Smooth muscle cell (in vitro differentiated cells): ENCODE measurements around the gene KPNA2. TPM values are rescaled to one million over a fixed set of nuclear protein-coding genes. Genes with fewer than 3 reads are reported as not detected.
A peak's percentile ranks its signal among the peaks of the same experiment; 100 is the strongest.
"Not testable (repeated sequence)": the region's sequence is repeated elsewhere in the genome, so short reads cannot be mapped to it uniquely, and the experiment has no call there.

ENCODE experiments used
- DNase-seq: peaks from one replicate; lab custom pipeline; 2025; ENCODE audit not compliant: unreplicated experiment; lab: John Stamatoyannopoulos, UW
- H2AFZ ChIP-seq: fragments of 200-600 bp; sonication (generic); 2 replicates; pipeline ENCODE4 v1.6.0; 2016; ENCODE audit warnings: antibody characterized with exemption, low read depth, mild to moderate bottlenecking
- H3F3A ChIP-seq: fragments of 200-600 bp; sonication (generic); 2 replicates; pipeline ENCODE4 v1.6.0; 2017; ENCODE audit warnings: antibody characterized with exemption, low read depth
- H3K27ac ChIP-seq: fragments of 200-600 bp; sonication (generic); 2 replicates; pipeline ENCODE4 v1.5.1; 2016; ENCODE audit warnings: low read depth, mild to moderate bottlenecking
- H3K27me3 ChIP-seq: fragments of 200-600 bp; sonication (generic); 2 replicates; pipeline ENCODE4 v1.6.1; 2016; ENCODE audit warnings: low read depth, mild to moderate bottlenecking
- H3K36me3 ChIP-seq: fragments of 200-600 bp; sonication (generic); 2 replicates; pipeline ENCODE4 v1.5.1; 2016; ENCODE audit warnings: low read depth
- H3K4me1 ChIP-seq: fragments of 200-600 bp; sonication (generic); 2 replicates; pipeline ENCODE4 v1.5.1; 2016; ENCODE audit warnings: low read depth
- H3K4me2 ChIP-seq: fragments of 200-600 bp; sonication (generic); 2 replicates; pipeline ENCODE4 v1.6.0; 2016; ENCODE audit warnings: mild to moderate bottlenecking
- H3K4me3 ChIP-seq: fragments of 200-600 bp; sonication (generic); 2 replicates; pipeline ENCODE4 v1.5.1; 2016; ENCODE audit warnings: mild to moderate bottlenecking
- H3K79me2 ChIP-seq: fragments of 200-600 bp; sonication (generic); 2 replicates; pipeline ENCODE4 v1.6.0; 2016; ENCODE audit warnings: low read depth, mild to moderate bottlenecking
- H3K9ac ChIP-seq: fragments of 200-600 bp; sonication (generic); 2 replicates; pipeline ENCODE4 v1.6.0; 2016; ENCODE audit warnings: low read depth
- H3K9me3 ChIP-seq: fragments of 200-600 bp; sonication (generic); replicated peaks from 2 replicates; pipeline ENCODE4 v1.5.1; 2016; ENCODE audit warnings: low read depth
- H4K20me1 ChIP-seq: fragments of 200-600 bp; sonication (generic); 2 replicates; pipeline ENCODE4 v1.6.0; 2016; ENCODE audit warnings: low read depth
- CTCF ChIP-seq: fragments of 200-600 bp; sonication (generic); IDR thresholded peaks from 2 replicates; pipeline ENCODE4 v1.5.1; 2017; ENCODE audit warnings: borderline replicate concordance, mild to moderate bottlenecking, antibody characterized with exemption; ENCODE audit not compliant: insufficient read depth, poor library complexity, severe bottlenecking
- WGBS: methylation state at CpG from one replicate; pipeline ENCODE4 v1.1.7; 2016; ENCODE audit warnings: low lambda C conversion rate; 5-methylcytosine and 5-hydroxymethylcytosine counted together
- polyA plus RNA-seq: library from polyadenylated mRNA; unstranded; fragments of >200 nt; fragmentation: Nextera tagmentation; extraction: Ambion mirVana; gene quantifications from 2 replicates; pipeline ENCODE4 v1.2.1, GENCODE V29; 2016
- total RNA-seq: library from RNA; depleted of rRNA; stranded (reverse); fragments of >200 nt; gene quantifications from 2 replicates; pipeline ENCODE4 v1.2.3, GENCODE V29; 2014

Gene KPNA2
- total and polyA plus RNA-seq, 2 experiments from 2014 or later: 84.6 to 135 TPM

GRCh38 chr17:68061512-68062313 is 26.2 kb downstream of the KPNA2 start:
- 40% methylated on average over 10 of the region's 11 CpGs for WGBS
- no peak for DNase-seq
- no peak overlapping the region for H3K4me3 ChIP-seq
- TF ChIP-seq CTCF: no peak
- H3K4me2 ChIP-seq: no peak overlapping the region
- H4K20me1 ChIP-seq: no peaks in the 10 kb centered on the region
- no peaks in the 10 kb centered on the region for H3K9me3 ChIP-seq
- no peaks in the 10 kb centered on the region for H3F3A ChIP-seq
- H3K79me2 ChIP-seq: no peaks in the 10 kb centered on the region
- no peak overlapping the region for H3K27ac ChIP-seq
- H3K36me3 ChIP-seq: no peaks in the 10 kb centered on the region
- no peaks in the 10 kb centered on the region for H3K4me1 ChIP-seq
- H3K9ac ChIP-seq: no peak overlapping the region
- H3K27me3 ChIP-seq: no peaks in the 10 kb centered on the region
- no peak overlapping the region for H2AFZ ChIP-seq

- not testable (repeated sequence) for H4K20me1 ChIP-seq, H3K4me2 ChIP-seq, DNase-seq, H3K4me3 ChIP-seq, H2AFZ ChIP-seq, H3K9ac ChIP-seq, H3K36me3 ChIP-seq, H3K4me1 ChIP-seq, H3K9me3 ChIP-seq, H3F3A ChIP-seq, H3K79me2 ChIP-seq, H3K27ac ChIP-seq, H3K27me3 ChIP-seq
- WGBS: 86% methylated on average over 7 of the region's 7 CpGs
These were observed 29.8 kb downstream of the KPNA2 start for GRCh38 chr17:68065366-68065765.

- not testable (repeated sequence) for H2AFZ ChIP-seq, H3K4me3 ChIP-seq, H3K36me3 ChIP-seq, H3F3A ChIP-seq, H3K9ac ChIP-seq, DNase-seq, H3K79me2 ChIP-seq, H3K27me3 ChIP-seq, H3K4me2 ChIP-seq, H3K4me1 ChIP-seq, H4K20me1 ChIP-seq, H3K9me3 ChIP-seq, H3K27ac ChIP-seq
- 96% methylated on average over 3 of the region's 3 CpGs for WGBS
These were observed 33.0 kb downstream of the KPNA2 start for GRCh38 chr17:68068512-68068911.

- H3K36me3 ChIP-seq, H3K4me3 ChIP-seq, H2AFZ ChIP-seq, H3K9me3 ChIP-seq, H3K4me1 ChIP-seq, H3K79me2 ChIP-seq, H4K20me1 ChIP-seq, H3K27me3 ChIP-seq, H3K27ac ChIP-seq, H3K4me2 ChIP-seq, H3F3A ChIP-seq, DNase-seq, H3K9ac ChIP-seq: not testable (repeated sequence)
- WGBS: 83% methylated on average over 15 of the region's 15 CpGs
These were observed 35.3 kb downstream of the KPNA2 start for GRCh38 chr17:68070582-68071444.

GRCh38 chr17:68074279-68074678 is 38.7 kb downstream of the KPNA2 start:
- TF ChIP-seq CTCF: no peak
- DNase-seq: no peak
- H3K27me3 ChIP-seq: no peaks in the 10 kb centered on the region
- no peak overlapping the region for H3K4me3 ChIP-seq
- no peak overlapping the region for H2AFZ ChIP-seq
- WGBS: 95% methylated on average over 4 of the region's 4 CpGs
- no peaks in the 10 kb centered on the region for H3K79me2 ChIP-seq
- no peaks in the 10 kb centered on the region for H3K36me3 ChIP-seq
- H3K9ac ChIP-seq: no peak overlapping the region
- peaks cover 9% of the 10 kb centered on the region for H3F3A ChIP-seq
- no peaks in the 10 kb centered on the region for H3K4me1 ChIP-seq
- no peaks in the 10 kb centered on the region for H4K20me1 ChIP-seq
- H3K27ac ChIP-seq: no peak overlapping the region
- H3K4me2 ChIP-seq: no peak overlapping the region
- H3K9me3 ChIP-seq: no peaks in the 10 kb centered on the region

GRCh38 chr17:68075953-68076607 is 40.5 kb downstream of the KPNA2 start:
- Histone ChIP-seq H3K27ac (peak overlapping the region; percentile 89), H3K9ac (peak overlapping the region; percentile 27), H3K4me2 (peak overlapping the region; percentile 68)
- not testable (repeated sequence) for H3K4me1 ChIP-seq, H3K36me3 ChIP-seq, H3K4me3 ChIP-seq, H3K27me3 ChIP-seq, DNase-seq, H3K9me3 ChIP-seq, H3F3A ChIP-seq, H4K20me1 ChIP-seq, H3K79me2 ChIP-seq, H2AFZ ChIP-seq
- whole genome bisulfite sequencing: 71% methylated on average over 1 of the region's 1 CpG
